ENCODE measurements around the gene CDON.
"Not testable (repeated sequence)": the region's sequence is repeated elsewhere in the genome, so short reads cannot be mapped to it uniquely, and the experiment has no call there.

CDON gene

GRCh38 chr11:126046570-126047195 is 16.0 kb downstream of the CDON start:
- DNase-seq: no peak

GRCh38 chr11:126039485-126040271 is 23.0 kb downstream of the CDON start:
- DNase-seq: no peak

- no peak for DNase-seq
Observed at GRCh38 chr11:126035718-126036117, 26.9 kb downstream of the CDON start.

GRCh38 chr11:126034933-126035425 is 27.7 kb downstream of the CDON start:
- no peak for DNase-seq

GRCh38 chr11:126034039-126034932 is 28.4 kb downstream of the CDON start:
- no peak for DNase-seq

- no peak for DNase-seq
Observed at GRCh38 chr11:126032375-126032774, 30.3 kb downstream of the CDON start.

- no peak for DNase-seq
Observed at GRCh38 chr11:126029805-126030204, 32.9 kb downstream of the CDON start.

GRCh38 chr11:126029237-126029636 is 33.4 kb downstream of the CDON start:
- DNase-seq: no peak

GRCh38 chr11:126028534-126028933 is 34.1 kb downstream of the CDON start:
- not testable (repeated sequence) for DNase-seq

- DNase-seq: no peak
Observed at GRCh38 chr11:126026579-126026978, 36.1 kb downstream of the CDON start.

- no peak for DNase-seq
Observed at GRCh38 chr11:126025822-126026221, 36.8 kb downstream of the CDON start.

GRCh38 chr11:126024123-126024522 is 38.5 kb downstream of the CDON start:
- DNase-seq: no peak

GRCh38 chr11:126012852-126013251 is 49.8 kb downstream of the CDON start:
- DNase-seq: no peak

GRCh38 chr11:126011754-126012153 is 50.9 kb downstream of the CDON start:
- DNase-seq: no peak

- DNase-seq: no peak
Observed at GRCh38 chr11:126011265-126011664, 51.4 kb downstream of the CDON start.

- peak; percentile 1 to 36 (median 20) for DNase-seq
Observed at GRCh38 chr11:126008956-126009355, 53.7 kb downstream of the CDON start.

- no peak for DNase-seq
Observed at GRCh38 chr11:126007238-126007637, 55.4 kb downstream of the CDON start.

GRCh38 chr11:126006068-126006467 is 56.6 kb downstream of the CDON start:
- DNase-seq: no peak

GRCh38 chr11:126002181-126002580 is 60.5 kb downstream of the CDON start:
- no peak for DNase-seq

- no peak for DNase-seq
Observed at GRCh38 chr11:125999234-125999880, 63.3 kb downstream of the CDON start.

- DNase-seq: no peak
Observed at GRCh38 chr11:125998267-125998666, 64.4 kb downstream of the CDON start.

GRCh38 chr11:125995313-125995712 is 67.4 kb downstream of the CDON start:
- DNase-seq: no peak

GRCh38 chr11:125994509-125994908 is 68.2 kb downstream of the CDON start:
- no peak for DNase-seq

Data from suppressor macrophage (primary cell).